SH-SY5Y (cell line): Measurements from ENCODE around the gene CCDC85C.
A peak's percentile ranks its signal among the peaks of the same experiment; 100 is the strongest.

Source experiments
- GATA2 ChIP-seq: IDR thresholded peaks from 2 replicates; pipeline ENCODE4 v1.6.1; 2011; ENCODE audit warnings: mild to moderate bottlenecking, low read depth, low read length
- GATA3 ChIP-seq: IDR thresholded peaks from 2 replicates; pipeline ENCODE4 v1.6.1; 2011; ENCODE audit warnings: low read depth, mild to moderate bottlenecking, low read length, moderate library complexity

Gene CCDC85C

DNA sequence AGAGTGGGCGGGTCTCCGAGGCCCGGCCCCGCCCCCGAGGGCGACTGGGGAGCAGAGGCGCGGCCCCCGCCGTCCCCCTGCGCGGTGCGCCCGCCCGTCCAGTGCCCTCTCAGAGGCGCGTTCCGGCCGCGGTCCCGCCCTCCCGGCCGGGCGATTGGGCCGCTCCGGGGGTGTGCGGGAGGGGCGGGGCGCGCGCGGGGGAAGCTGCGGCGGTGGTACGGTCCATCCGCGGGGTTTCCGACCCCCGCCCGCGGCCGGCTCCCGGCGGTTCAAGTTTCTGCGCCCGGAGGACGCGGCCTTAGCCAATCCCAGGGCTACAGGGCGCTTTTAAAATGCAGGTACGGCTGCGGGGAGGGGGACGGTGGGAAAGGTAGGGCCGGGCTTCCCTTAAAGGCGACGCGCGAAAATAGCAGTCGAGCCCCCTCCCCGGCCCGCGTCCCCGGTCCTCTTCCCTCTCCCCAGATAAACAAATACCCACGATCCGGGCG is 315 bp upstream of the CCDC85C start:
- no peak for TF ChIP-seq GATA3
- TF ChIP-seq GATA2, result no peak

DNA sequence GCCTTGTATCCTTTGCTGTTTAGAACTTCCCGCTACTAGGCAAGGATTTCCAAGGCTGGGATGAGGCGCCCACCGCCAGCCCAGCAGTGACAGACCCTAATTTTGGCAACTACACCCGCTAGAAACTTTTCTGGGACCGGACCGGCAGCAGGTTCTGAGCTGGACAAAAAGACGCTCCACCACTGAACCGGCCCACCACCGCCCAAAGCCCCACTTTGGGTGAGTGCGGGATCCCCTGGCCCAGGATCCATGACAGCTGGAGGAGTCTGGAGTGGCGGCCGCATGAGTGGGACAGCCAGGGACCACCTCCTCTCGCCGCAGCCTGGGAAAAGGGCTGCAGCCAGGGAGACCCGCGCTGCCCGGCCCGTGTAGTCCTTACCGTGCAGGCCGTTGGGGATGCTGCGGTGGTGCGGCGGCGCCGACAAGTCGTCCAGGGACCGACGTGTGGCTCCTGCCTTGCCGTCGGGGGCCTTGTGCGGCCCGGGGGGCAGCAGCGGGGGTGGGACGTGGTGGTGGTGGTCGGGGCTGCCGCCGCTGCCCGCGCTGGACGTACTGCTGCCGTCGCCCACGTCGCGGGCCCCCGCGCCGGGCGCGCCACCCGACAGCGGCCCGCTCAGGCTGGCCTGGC is 1.1 kb downstream of the CCDC85C start:
- TF ChIP-seq GATA3, result no peak
- TF ChIP-seq GATA2, result no peak

- TF ChIP-seq GATA3 (no peak), GATA2 (no peak)
Observed at GRCh38 chr14:99602054-99602787, 1.8 kb downstream of the CCDC85C start.

- TF ChIP-seq GATA2 (no peak), GATA3 (no peak)
Observed at GRCh38 chr14:99601361-99601831, 2.6 kb downstream of the CCDC85C start.

GRCh38 chr14:99600232-99600888 is 3.6 kb downstream of the CCDC85C start:
- TF ChIP-seq GATA3, result no peak
- peak; percentile 33; the same call in 1 of the 2 replicates for TF ChIP-seq GATA2

- no peak for TF ChIP-seq GATA3
- no peak for TF ChIP-seq GATA2
Observed at GRCh38 chr14:99599393-99599792, 4.6 kb downstream of the CCDC85C start.

DNA sequence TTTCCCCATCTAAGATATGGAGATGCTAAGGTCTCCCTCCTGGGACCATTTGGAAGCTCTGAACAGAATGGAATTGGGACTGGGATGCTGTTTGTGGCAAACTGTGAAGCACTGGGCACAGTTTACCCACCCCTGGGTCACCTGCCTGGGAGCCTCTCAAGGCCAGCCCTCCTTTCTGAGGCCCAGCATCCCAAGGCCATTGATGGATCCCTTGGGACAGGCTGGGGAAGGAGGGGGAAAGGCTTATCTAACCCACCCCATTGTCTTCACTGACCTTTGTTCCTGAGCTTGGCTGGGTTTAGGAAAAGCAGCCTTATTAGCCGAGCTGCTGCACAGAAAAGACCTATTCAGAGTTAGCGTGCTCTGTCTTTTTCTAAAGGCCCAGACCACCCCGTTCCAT is 5.2 kb downstream of the CCDC85C start:
- no peak for TF ChIP-seq GATA3
- TF ChIP-seq GATA2, result no peak

DNA sequence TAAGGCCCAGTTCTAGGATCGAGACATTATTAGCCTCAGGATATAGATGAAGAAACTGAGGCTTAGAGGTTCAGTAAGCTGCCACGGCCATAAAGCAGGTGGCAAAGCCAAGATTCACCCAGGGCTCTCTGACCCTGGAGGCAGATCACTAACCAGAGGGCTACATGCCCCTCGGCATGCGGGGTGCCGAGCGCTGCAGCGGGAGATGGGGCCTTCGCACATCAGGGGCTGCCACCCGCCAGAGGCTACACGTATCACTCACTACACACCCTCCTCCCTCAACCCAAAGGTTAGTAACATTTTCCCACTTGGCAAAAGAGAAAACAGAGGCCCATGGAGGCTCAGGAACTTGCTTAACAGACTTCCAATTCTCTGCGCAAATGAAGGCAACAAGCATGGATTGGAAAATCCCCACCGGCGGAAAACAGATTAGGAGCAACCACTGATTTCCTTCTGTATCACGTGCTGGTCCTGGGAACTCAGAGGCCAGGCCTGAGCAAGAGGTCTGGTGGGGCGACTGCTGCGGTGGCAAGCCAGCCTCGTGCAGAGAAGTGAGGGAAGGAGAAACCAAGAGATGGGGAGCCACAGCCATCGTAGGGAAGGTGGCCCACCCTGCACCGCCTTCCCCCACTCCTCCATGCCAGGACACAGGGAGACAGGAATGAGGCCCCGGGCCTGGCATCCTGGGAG is 6.0 kb downstream of the CCDC85C start:
- no peak for TF ChIP-seq GATA3
- no peak for TF ChIP-seq GATA2

DNA sequence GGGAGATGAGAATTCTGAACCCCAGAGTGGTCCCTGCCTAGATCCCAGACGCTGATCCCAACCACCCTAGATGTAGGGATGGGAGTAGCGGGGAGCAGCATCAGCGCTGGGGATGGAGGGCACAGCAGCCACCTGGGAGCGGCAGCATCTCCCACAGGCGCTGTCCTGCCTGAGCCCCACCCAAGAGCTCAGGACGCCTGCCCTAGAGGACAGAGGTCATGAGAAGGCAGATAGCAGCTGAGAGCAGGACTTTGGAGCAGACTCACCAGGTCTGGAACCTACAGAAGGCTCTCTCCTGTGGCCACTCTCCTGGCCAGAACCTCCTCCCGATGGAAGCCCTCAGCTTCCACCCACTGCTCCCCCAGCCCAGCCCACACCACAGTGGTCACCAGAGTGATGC is 7.2 kb downstream of the CCDC85C start:
- TF ChIP-seq GATA2 (no peak), GATA3 (no peak)

DNA sequence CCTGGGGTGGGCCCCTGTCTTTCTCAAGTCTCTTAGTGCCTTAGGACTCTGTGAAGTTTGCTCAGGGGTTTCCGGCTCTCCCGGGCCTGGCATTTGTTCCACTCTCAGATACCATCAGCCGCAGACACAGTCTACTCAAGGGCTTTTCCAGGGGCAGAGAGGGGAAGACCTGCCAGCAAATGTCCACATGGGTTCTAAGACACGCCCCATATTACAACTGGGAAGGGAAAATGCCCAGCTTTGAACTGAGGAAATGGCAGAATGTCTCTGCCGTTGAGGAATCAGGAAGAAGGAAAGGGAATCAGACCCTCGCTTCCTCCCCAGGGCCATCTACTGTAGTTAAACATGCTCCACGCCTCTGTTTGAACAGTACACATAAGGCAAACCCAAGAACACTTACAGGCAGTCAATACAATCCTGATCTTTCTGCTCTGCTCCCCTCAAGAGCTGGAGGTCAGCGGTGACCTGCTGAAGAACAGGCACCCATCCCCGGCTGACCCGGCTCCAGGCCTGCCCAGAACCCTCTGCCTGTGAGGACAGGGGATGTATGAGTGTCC is 7.9 kb downstream of the CCDC85C start:
- TF ChIP-seq GATA2, result 0 out of 2 replicates have a peak, but pooled peaks have one; percentile 13
- no peak for TF ChIP-seq GATA3

DNA sequence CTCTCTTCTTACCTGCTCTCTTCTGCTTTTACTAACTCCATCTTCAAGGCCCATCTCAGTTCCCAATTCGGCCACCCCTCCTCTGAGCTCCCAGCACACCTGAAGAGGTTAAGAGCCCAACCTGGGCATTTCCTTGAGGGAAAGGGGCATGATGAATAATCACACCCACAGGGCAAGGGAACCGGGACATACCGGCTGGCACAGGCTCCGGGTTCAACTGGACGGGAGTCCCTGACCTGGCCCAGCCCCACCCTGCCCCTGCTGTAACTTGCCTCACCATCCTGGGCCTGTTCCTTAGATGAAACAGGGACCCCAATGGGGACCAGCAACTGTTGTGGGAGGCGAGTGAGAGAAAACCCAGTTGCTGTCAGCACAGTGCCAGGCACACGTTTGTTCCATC is 8.5 kb downstream of the CCDC85C start:
- no peak for TF ChIP-seq GATA3
- TF ChIP-seq GATA2, result no peak

GRCh38 chr14:99595034-99595433 is 9.0 kb downstream of the CCDC85C start:
- TF ChIP-seq GATA2 (no peak), GATA3 (no peak)

DNA sequence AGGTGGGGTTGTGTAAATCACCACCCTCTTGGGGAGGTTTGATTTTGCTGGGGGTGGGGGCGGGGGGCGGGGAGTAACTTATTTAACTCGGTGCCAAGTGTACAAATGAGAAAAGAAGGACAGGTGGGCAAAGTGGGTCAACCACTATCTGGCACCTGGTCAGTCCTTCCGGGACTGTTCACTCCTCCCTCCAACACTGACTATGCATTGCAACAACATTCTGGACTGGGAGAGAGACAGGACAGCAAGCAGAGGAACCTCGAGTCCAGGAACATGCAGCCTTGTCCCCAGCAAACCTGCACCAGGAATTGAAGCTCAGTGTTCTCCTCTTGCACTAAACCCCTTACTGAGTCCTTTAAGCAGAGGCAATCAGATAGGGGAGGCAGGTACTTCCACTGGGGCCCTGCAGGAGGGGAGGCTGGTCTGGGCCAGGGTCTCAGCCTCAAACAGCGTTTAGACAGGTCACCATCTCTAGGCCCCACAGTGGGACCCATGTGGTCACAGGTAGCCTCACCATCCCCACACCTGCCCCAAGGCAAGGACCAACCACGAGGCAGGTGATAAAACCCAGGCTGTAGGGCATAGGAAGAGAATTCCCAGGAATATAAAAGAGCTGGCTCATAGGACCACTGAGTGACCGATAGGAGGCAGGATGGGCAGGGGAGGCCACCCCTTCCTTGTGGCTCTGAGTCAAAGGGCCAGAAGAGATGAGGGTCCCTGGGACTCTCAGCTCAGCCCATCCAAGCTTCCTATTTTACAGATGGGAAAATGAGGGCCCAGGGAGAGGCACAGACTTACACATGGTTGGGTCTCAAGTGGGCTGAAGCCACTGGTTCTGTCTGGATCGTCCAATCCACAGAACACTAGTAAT is 9.8 kb downstream of the CCDC85C start:
- TF ChIP-seq GATA2 (no peak), GATA3 (no peak)
